ENCODE measurements around the gene PDE1C.
A peak's percentile ranks its signal among the peaks of the same experiment; 100 is the strongest.

DNA sequence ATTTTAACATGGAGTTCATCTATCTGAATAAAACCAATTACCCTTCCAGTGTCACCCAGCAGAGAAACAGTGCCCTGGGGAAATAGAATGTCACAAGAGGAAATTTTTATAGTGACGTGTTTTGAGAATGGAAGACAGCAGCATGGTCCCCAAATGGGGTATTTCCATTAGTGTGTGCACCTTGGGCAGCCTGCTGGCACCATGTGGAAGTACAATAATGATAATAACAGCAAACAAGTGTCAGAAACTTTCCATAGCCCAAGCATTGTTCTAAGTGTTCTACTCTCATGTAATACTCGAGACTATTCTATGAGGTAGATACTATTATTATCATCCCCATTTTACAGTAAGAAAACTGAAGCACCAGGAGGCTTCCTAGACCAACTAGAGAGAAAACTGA is 2.2 kb upstream of the PDE1C start:
- TF ChIP-seq CTCF (conservative IDR thresholded peaks at IDR 0.05; ENCODE audit: low read depth, low read length) (peak; percentile 29; the same call in 1 of the 2 replicates), EZH2 (IDR thresholded peaks at IDR 0.05; ENCODE audit: borderline replicate concordance, low read depth, low read length, poor library complexity, severe bottlenecking) (peak; percentile 31)

All from A673 (cell line).